ENCODE measurements around the gene MAVS. TPM values are rescaled to one million over a fixed set of nuclear protein-coding genes. Genes with fewer than 3 reads are reported as not detected.

MAVS gene
- total RNA-seq, 1 donor from 2014 or later, result 47.0 TPM

DNA sequence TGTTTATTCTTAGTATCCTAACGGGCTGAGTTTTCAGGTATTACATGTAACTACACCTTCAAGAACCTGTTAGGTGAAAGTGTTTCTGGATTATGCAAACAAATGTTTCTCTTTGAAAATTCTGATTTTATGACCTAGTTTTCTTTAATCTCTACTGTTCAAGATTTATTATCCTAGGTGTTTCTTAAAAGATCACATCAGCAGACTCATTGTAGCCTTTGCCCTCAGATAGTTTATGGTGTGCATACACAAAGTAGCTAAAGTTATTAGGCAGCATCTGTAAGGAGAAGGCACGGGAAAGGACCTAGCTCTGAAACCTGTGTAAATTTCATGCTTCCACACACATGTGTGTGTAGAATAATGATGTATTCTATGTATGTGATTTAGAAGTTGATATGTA lies 64.2 kb downstream of the MAVS start:
- Mint-ChIP-seq H3K9me3 (ENCODE audit: unreplicated experiment) (no peaks in the 10 kb centered on the region), H3K4me1 (ENCODE audit: unreplicated experiment) (peaks cover 5% of the 10 kb centered on the region), H3K4me3 (ENCODE audit: unreplicated experiment) (no peak overlapping the region), H3K27me3 (ENCODE audit: unreplicated experiment) (no peaks in the 10 kb centered on the region), H3K27ac (ENCODE audit: unreplicated experiment) (no peak overlapping the region), H3K36me3 (ENCODE audit: unreplicated experiment) (peaks cover 50% of the 10 kb centered on the region)
- DNase-seq (ENCODE audit: extremely low spot score, unreplicated experiment), result no peak
- TF ChIP-seq CTCF (IDR thresholded peaks at IDR 0.05), result no peak

- Mint-ChIP-seq H3K4me3 (ENCODE audit: unreplicated experiment) (no peak overlapping the region), H3K27ac (ENCODE audit: unreplicated experiment) (peak overlapping the region; percentile 62), H3K27me3 (ENCODE audit: unreplicated experiment) (no peaks in the 10 kb centered on the region), H3K4me1 (ENCODE audit: unreplicated experiment) (peaks cover 5% of the 10 kb centered on the region), H3K9me3 (ENCODE audit: unreplicated experiment) (no peaks in the 10 kb centered on the region), H3K36me3 (ENCODE audit: unreplicated experiment) (peaks cover 55% of the 10 kb centered on the region)
- no peak for TF ChIP-seq CTCF (IDR thresholded peaks at IDR 0.05)
- no peak for DNase-seq (ENCODE audit: extremely low spot score, unreplicated experiment)
These were observed 65.3 kb downstream of the MAVS start for GRCh38 chr20:3911956-3912355.

- Mint-ChIP-seq H3K9me3 (ENCODE audit: unreplicated experiment) (no peaks in the 10 kb centered on the region), H3K27me3 (ENCODE audit: unreplicated experiment) (no peaks in the 10 kb centered on the region), H3K27ac (ENCODE audit: unreplicated experiment) (no peak overlapping the region), H3K36me3 (ENCODE audit: unreplicated experiment) (peaks cover 59% of the 10 kb centered on the region), H3K4me3 (ENCODE audit: unreplicated experiment) (no peak overlapping the region), H3K4me1 (ENCODE audit: unreplicated experiment) (peaks cover 2% of the 10 kb centered on the region)
- no peak for TF ChIP-seq CTCF (IDR thresholded peaks at IDR 0.05)
- DNase-seq (ENCODE audit: extremely low spot score, unreplicated experiment), result no peak
These were observed 67.8 kb downstream of the MAVS start for GRCh38 chr20:3914446-3914845.

DNA sequence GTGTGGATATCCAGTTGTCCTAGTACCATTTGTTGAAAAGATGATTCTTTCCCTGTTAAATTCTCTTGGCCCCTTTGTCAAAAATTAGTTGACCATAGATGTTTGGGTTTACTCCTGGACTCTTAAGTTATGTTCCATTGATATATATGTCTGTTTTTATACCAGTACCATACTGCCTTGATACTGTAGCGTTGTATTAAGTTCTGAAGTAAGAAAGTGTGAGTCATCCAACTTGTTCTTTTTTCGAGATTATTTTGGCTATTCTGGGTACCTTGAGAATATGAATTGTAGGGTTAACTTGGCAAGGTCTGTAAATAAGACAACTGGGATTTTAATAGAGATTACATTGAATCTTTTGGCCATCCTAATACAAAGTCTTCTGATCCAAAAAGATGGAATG lies 69.1 kb downstream of the MAVS start:
- Mint-ChIP-seq H3K36me3 (ENCODE audit: unreplicated experiment) (peaks cover 54% of the 10 kb centered on the region), H3K4me1 (ENCODE audit: unreplicated experiment) (peaks cover 2% of the 10 kb centered on the region), H3K27ac (ENCODE audit: unreplicated experiment) (no peak overlapping the region), H3K27me3 (ENCODE audit: unreplicated experiment) (no peaks in the 10 kb centered on the region), H3K9me3 (ENCODE audit: unreplicated experiment) (no peaks in the 10 kb centered on the region), H3K4me3 (ENCODE audit: unreplicated experiment) (no peak overlapping the region)
- no peak for TF ChIP-seq CTCF (IDR thresholded peaks at IDR 0.05)
- DNase-seq (ENCODE audit: extremely low spot score, unreplicated experiment), result no peak

GRCh38 chr20:3916364-3916763 lies 69.7 kb downstream of the MAVS start:
- H3K4me3 Mint-ChIP-seq (ENCODE audit: unreplicated experiment), result no peak overlapping the region
- H3K27ac Mint-ChIP-seq (ENCODE audit: unreplicated experiment), result no peak overlapping the region
- DNase-seq (ENCODE audit: extremely low spot score, unreplicated experiment), result no peak
- peaks cover 2% of the 10 kb centered on the region for H3K4me1 Mint-ChIP-seq (ENCODE audit: unreplicated experiment)
- no peaks in the 10 kb centered on the region for H3K27me3 Mint-ChIP-seq (ENCODE audit: unreplicated experiment)
- no peak for TF ChIP-seq CTCF (IDR thresholded peaks at IDR 0.05)
- H3K36me3 Mint-ChIP-seq (ENCODE audit: unreplicated experiment), result peaks cover 52% of the 10 kb centered on the region
- no peaks in the 10 kb centered on the region for H3K9me3 Mint-ChIP-seq (ENCODE audit: unreplicated experiment)

All from osteocyte (in vitro differentiated cells).